Heart left ventricle (tissue), 16 donors: ENCODE measurements around the gene PTPRO. TPM values are rescaled to one million over a fixed set of nuclear protein-coding genes. Genes with fewer than 3 reads are reported as not detected.

Experiments
- ATAC-seq, 4 donors: fragments of 200-7000 bp; cut with Tn5 transposase; one replicate each; pipeline ENCODE4 v1.9.1; 2020 to 2022; ENCODE audit warnings: moderate library complexity in 4 of 4, mild to moderate bottlenecking in 3 of 4, moderate number of reproducible peaks in 1 of 4
- DNase-seq, 5 donors: peaks; one replicate each; pipeline ENCODE4 v3.0.0-alpha.2; 2020
- H3K27ac ChIP-seq, 12 donors: fragments of 200-600 bp; sonication (generic) in 4 of 12; one replicate each; pipeline versions ENCODE4 v1.5.0 to v1.8.0; 2016 to 2022; ENCODE audit warnings: mild to moderate bottlenecking in 2 of 12
- H3K27me3 ChIP-seq, 9 donors: fragments of 200-600 bp; sonication (generic) in 2 of 9; one replicate each; pipeline versions ENCODE4 v1.5.1 to v1.8.0; 2016 to 2022; ENCODE audit warnings: mild to moderate bottlenecking in 3 of 9
- H3K36me3 ChIP-seq, 9 donors: fragments of 200-600 bp; sonication (generic) in 2 of 9; one replicate each; pipeline versions ENCODE4 v1.5.0 to v1.8.0; 2018 to 2022; ENCODE audit warnings: mild to moderate bottlenecking in 2 of 9
- H3K4me1 ChIP-seq, 12 donors: fragments of 200-600 bp; sonication (generic) in 4 of 12; one replicate each; pipeline versions ENCODE4 v1.5.0 to v1.8.0; 2016 to 2022; ENCODE audit warnings: mild to moderate bottlenecking in 3 of 12
- H3K4me3 ChIP-seq, 12 donors: fragments of 200-600 bp; sonication (generic) in 4 of 12; one replicate each; pipeline versions ENCODE4 v1.5.0 to v1.8.0; 2017 to 2022; ENCODE audit warnings: mild to moderate bottlenecking in 9 of 12, moderate library complexity in 4 of 12
- H3K9me3 ChIP-seq, 12 donors: fragments of 200-600 bp; sonication (generic) in 4 of 12; one replicate each; pipeline versions ENCODE4 v1.5.0 to v1.8.0; 2016 to 2022; ENCODE audit warnings: mild to moderate bottlenecking in 1 of 12
- CTCF ChIP-seq, 12 donors: fragments of 200-600 bp; sonication (generic) in 4 of 12; IDR thresholded peaks; one replicate each; pipeline versions ENCODE4 v1.5.0 to v1.8.0; 2018 to 2022; ENCODE audit warnings: antibody characterized with exemption in 12 of 12, mild to moderate bottlenecking in 5 of 12
- POLR2A ChIP-seq, 2 donors: fragments of 450-650 bp; IDR thresholded peaks; one replicate each; pipeline ENCODE4 v1.6.1; 2017; ENCODE audit warnings: antibody characterized with exemption in 2 of 2, mild to moderate bottlenecking in 2 of 2, moderate library complexity in 2 of 2
- WGBS, 4 donors: extraction: QIAGEN DNeasy Blood & Tissue Kit in 2 of 4; methylation state at CpG; one replicate each; pipeline versions ENCODE4 v1.1.5 to v1.1.7; 2013 to 2018; 5-methylcytosine and 5-hydroxymethylcytosine counted together
- intact Hi-C, 10 donors: fragments of 100-400 bp; cut with DNase I; formaldehyde crosslinking; loops; one replicate each; pipeline versions ENCODE4 v1.11.1 to v1.14.2; 2022
- polyA plus RNA-seq, 2 donors: library from polyadenylated mRNA; stranded (reverse); fragments of 200-250 nt; gene quantifications; one replicate each; pipeline ENCODE4 v1.2.3, GENCODE V29; 2013
- total RNA-seq, 9 donors: library from RNA; depleted of rRNA in 2 of 9; stranded (reverse); fragments of >200 nt in 2 of 9; fragmentation: NEBNext Ultra II Directional in 3 of 9; extraction: Animal tissue kit (Norgen Biotek cat#: 25700) in 3 of 9; gene quantifications; one replicate each; pipeline versions ENCODE4 v1.1.0 to v1.2.4, GENCODE V29; 2016 to 2023
- donor health status: ischemic (EF 13 %, LVEDD 7.1; RV severe dilation, severe dysfunction).
- donor health status: healthy with polysubstance abuse.
- donor health status: DM: no; HTN: yes; CAD: no.
- donor health status: DM: no; HTN: no; CAD: no.
- donor health status: ischemic (EF 25% LVEDD 6.9; RV normal size, moderate dysfunction).
- donor health status: ischemic (EF 25% LVEDD 5.7; RV mildly dilated, moderate dysfunction).
- donor health status: healthy.
- donor health status: DM: yes; HTN: yes; CAD: no.
- donor health status: ischemic (EF 35%, LVEDD 5.7; RV mildly dilated, moderate dysfunction).
- donor health status: nonischemic (EF 11% LVEDD 7.7; RV severe dilation, severe dysfunction).
- donor health status: DM: yes; HTN: yes; CAD: no.
- donor health status: PGD.
- donor health status: ischemic (EF 29% LVEDD 5.4; RV normal size, mild dysfunction).
- donor health status: nonischemic (EF 23%, LVEDD 6.1; RV moderate dilation, normal function).

Gene PTPRO
- total and polyA plus RNA-seq, 11 donors, result 0.20 to 9.3 (median 0.57) TPM

- 85 to 92% (median 88%) methylated on average over 3 of the region's 3 CpGs for WGBS, 4 donors
- DNase-seq, result no peak
- no peak for ATAC-seq
- Histone ChIP-seq H3K36me3 (no peaks in the 10 kb centered on the region), H3K4me3 (no peak overlapping the region), H3K9me3 (peaks cover 0 to 21% (median 3%) of the 10 kb centered on the region in 12 donors), H3K27me3 (no peaks in the 10 kb centered on the region), H3K27ac (no peak overlapping the region), H3K4me1 (no peaks in the 10 kb centered on the region)
- TF ChIP-seq POLR2A (IDR thresholded peaks at IDR 0.05) (no peak), CTCF (IDR thresholded peaks at IDR 0.05) (no peak)
- intact Hi-C loops, result no loop called here
These were observed 120.7 kb downstream of the PTPRO start for GRCh38 chr12:15443050-15443449.

- ATAC-seq (no peak), DNase-seq (no peak)
- H3K4me1 ChIP-seq, result no peaks in the 10 kb centered on the region
- H3K9me3 ChIP-seq, result peaks cover 0 to 16% (median under 1%) of the 10 kb centered on the region in 12 donors
- intact Hi-C loops, result no loop called here
- WGBS, 4 donors, result 65 to 72% (median 65%) methylated on average over 4 of the region's 4 CpGs
- TF ChIP-seq POLR2A (IDR thresholded peaks at IDR 0.05) (no peak), CTCF (IDR thresholded peaks at IDR 0.05) (no peak)
- no peak overlapping the region for H3K27ac ChIP-seq
- H3K36me3 ChIP-seq, result no peaks in the 10 kb centered on the region
- no peaks in the 10 kb centered on the region for H3K27me3 ChIP-seq
- no peak overlapping the region for H3K4me3 ChIP-seq
These were observed 121.3 kb downstream of the PTPRO start for GRCh38 chr12:15443611-15444010.

- no peaks in the 10 kb centered on the region for H3K36me3 ChIP-seq
- H3K4me1 ChIP-seq, result no peaks in the 10 kb centered on the region
- TF ChIP-seq POLR2A (IDR thresholded peaks at IDR 0.05), result no peak
- no peak for DNase-seq
- H3K27ac ChIP-seq, result no peak overlapping the region
- peaks cover 0 to 7% (median 0%) of the 10 kb centered on the region in 12 donors for H3K9me3 ChIP-seq
- no peak for ATAC-seq
- whole genome bisulfite sequencing, 4 donors, result 89 to 92% (median 90%) methylated on average over 4 of the region's 4 CpGs
- intact Hi-C loops, result no loop called here
- H3K27me3 ChIP-seq, result no peaks in the 10 kb centered on the region
- no peak overlapping the region for H3K4me3 ChIP-seq
These were observed 122.2 kb downstream of the PTPRO start for GRCh38 chr12:15444523-15444922.

GRCh38 chr12:15446807-15447206 is 124.5 kb downstream of the PTPRO start:
- intact Hi-C loops, result no loop called here
- 73 to 79% (median 77%) methylated on average over 4 of the region's 4 CpGs for WGBS, 4 donors
- Histone ChIP-seq H3K9me3 (no peaks in the 10 kb centered on the region), H3K4me3 (no peak overlapping the region), H3K36me3 (no peaks in the 10 kb centered on the region), H3K27ac (no peak overlapping the region), H3K4me1 (no peaks in the 10 kb centered on the region), H3K27me3 (no peaks in the 10 kb centered on the region)
- ATAC-seq, result no peak
- no peak for DNase-seq
- TF ChIP-seq POLR2A (IDR thresholded peaks at IDR 0.05), result no peak
- TF ChIP-seq CTCF (IDR thresholded peaks at IDR 0.05), result no peak

GRCh38 chr12:15453613-15454012 is 131.3 kb downstream of the PTPRO start:
- TF ChIP-seq CTCF (IDR thresholded peaks at IDR 0.05), result no peak
- TF ChIP-seq POLR2A (IDR thresholded peaks at IDR 0.05), result no peak
- Histone ChIP-seq H3K9me3 (peaks cover 0 to 33% (median 15%) of the 10 kb centered on the region in 12 donors), H3K4me1 (no peaks in the 10 kb centered on the region), H3K27me3 (no peaks in the 10 kb centered on the region), H3K36me3 (no peaks in the 10 kb centered on the region), H3K27ac (no peak overlapping the region), H3K4me3 (no peak overlapping the region)
- WGBS, 4 donors, result 51 to 58% (median 56%) methylated on average over 1 of the region's 1 CpG
- intact Hi-C loops, result no loop called here
- ATAC-seq (no peak), DNase-seq (no peak)
